PC-3 (cell line): Measurements from ENCODE around the gene OPRM1. TPM values are rescaled to one million over a fixed set of nuclear protein-coding genes. Genes with fewer than 3 reads are reported as not detected.

ENCODE experiments used
- ATAC-seq: fragments of 200-7000 bp; cut with Tn5 transposase; 2 replicates; pipeline ENCODE4 v1.9.1; 2020; ENCODE audit warnings: mild to moderate bottlenecking, moderate library complexity
- BruUV-seq: library from RNA; stranded (reverse); fragments of 400-500 nt; replicated peaks from 2 replicates; lab custom pipeline; 2021; lab: Mats Ljungman, UMichigan
- CTCF ChIA-PET: fragments of 300-600 bp; sonication (Branson Sonifier 250); formaldehyde crosslinking; loops from one replicate; lab custom pipeline; 2022; ENCODE audit warnings: antibody characterized with exemption; lab: Charles Lee
- POLR2A ChIA-PET: fragments of 300-600 bp; sonication (Branson Sonifier 250); formaldehyde crosslinking; loops from one replicate; lab custom pipeline; 2022; ENCODE audit warnings: antibody characterized with exemption; ENCODE audit not compliant: unreplicated experiment; lab: Charles Lee
- DNase-seq: peaks from one replicate; pipeline ENCODE4 v3.0.0-alpha.2; 2015
- H2AFZ ChIP-seq: fragments of 300-600 bp; sonication (generic); 2 replicates; pipeline ENCODE4 v1.6.0; 2016; ENCODE audit warnings: antibody characterized with exemption, low read length
- H3F3A ChIP-seq: fragments of 300-600 bp; sonication (generic); one replicate; pipeline ENCODE4 v1.6.0; 2017; ENCODE audit warnings: antibody characterized with exemption, low read length, control low read depth, mild to moderate bottlenecking; ENCODE audit not compliant: unreplicated experiment
- H3K27ac ChIP-seq: fragments of 300-600 bp; sonication (generic); 2 replicates; pipeline ENCODE4 v1.5.1; 2016; ENCODE audit warnings: mild to moderate bottlenecking, low read length
- H3K27me3 ChIP-seq: fragments of 300-600 bp; sonication (generic); 2 replicates; pipeline ENCODE4 v1.6.1; 2016; ENCODE audit warnings: low read length, mixed read lengths
- H3K36me3 ChIP-seq: fragments of 300-600 bp; sonication (generic); 2 replicates; pipeline ENCODE4 v1.6.1; 2016; ENCODE audit warnings: low read depth, mixed run types, low read length, mixed read lengths
- H3K4me1 ChIP-seq: fragments of 300-600 bp; sonication (generic); 2 replicates; pipeline ENCODE4 v1.5.1; 2016; ENCODE audit warnings: low read length; ENCODE audit not compliant: insufficient read depth
- H3K4me2 ChIP-seq: fragments of 300-600 bp; sonication (generic); 2 replicates; pipeline ENCODE4 v1.6.0; 2016; ENCODE audit warnings: low read length
- H3K4me3 ChIP-seq: fragments of 300-600 bp; sonication (generic); 2 replicates; pipeline ENCODE4 v1.5.1; 2016; ENCODE audit warnings: mild to moderate bottlenecking, low read length, mixed read lengths
- H3K79me2 ChIP-seq: fragments of 300-600 bp; sonication (generic); 2 replicates; pipeline ENCODE4 v1.6.1; 2017; ENCODE audit warnings: low read length, mixed read lengths
- H3K9ac ChIP-seq: fragments of 300-600 bp; sonication (generic); 2 replicates; pipeline ENCODE4 v1.6.0; 2016; ENCODE audit warnings: mild to moderate bottlenecking, low read length
- H3K9me2 ChIP-seq: fragments of 300-600 bp; sonication (generic); replicated peaks from 2 replicates; pipeline ENCODE4 v1.6.1; 2016; ENCODE audit warnings: mixed run types, low read length, mixed read lengths
- H3K9me3 ChIP-seq: fragments of 300-600 bp; sonication (generic); 2 replicates; pipeline ENCODE4 v1.6.1; 2016; ENCODE audit warnings: low read length, mixed read lengths
- H4K20me1 ChIP-seq: fragments of 300-600 bp; sonication (generic); 2 replicates; pipeline ENCODE4 v1.6.1; 2016; ENCODE audit warnings: low read length, mixed read lengths
- CTCF ChIP-seq: fragments of 300-600 bp; sonication (generic); conservative IDR thresholded peaks from 2 replicates; pipeline ENCODE4 v1.5.1; 2017; ENCODE audit warnings: antibody characterized with exemption, low read depth, mild to moderate bottlenecking, low read length
- EZH2 ChIP-seq: fragments of 300-600 bp; sonication (generic); IDR thresholded peaks from one replicate; pipeline ENCODE4 v1.6.1; 2017; ENCODE audit warnings: antibody characterized with exemption, mild to moderate bottlenecking, low read length; ENCODE audit not compliant: unreplicated experiment
- EZH2phosphoT487 ChIP-seq: fragments of 300-600 bp; sonication (generic); IDR thresholded peaks from 2 replicates; pipeline ENCODE4 v1.6.1; 2018; ENCODE audit warnings: mild to moderate bottlenecking, antibody characterized with exemption, low read length, borderline replicate concordance
- intact Hi-C: fragments of 100-400 bp; cut with micrococcal nuclease; formaldehyde crosslinking; loops from 2 replicates; pipeline ENCODE4 v1.9.0; 2023
- total RNA-seq: library from RNA; depleted of rRNA; stranded (reverse); fragments of >200 nt; gene quantifications from 2 replicates; pipeline ENCODE4 v1.2.3, GENCODE V29; 2014

The OPRM1 gene
- total RNA-seq, 1 experiment from 2014 or later, result not detected

GRCh38 chr6:154017786-154018185 lies 21.3 kb upstream of the OPRM1 start:
- intact Hi-C loops, result no loop called here

DNA sequence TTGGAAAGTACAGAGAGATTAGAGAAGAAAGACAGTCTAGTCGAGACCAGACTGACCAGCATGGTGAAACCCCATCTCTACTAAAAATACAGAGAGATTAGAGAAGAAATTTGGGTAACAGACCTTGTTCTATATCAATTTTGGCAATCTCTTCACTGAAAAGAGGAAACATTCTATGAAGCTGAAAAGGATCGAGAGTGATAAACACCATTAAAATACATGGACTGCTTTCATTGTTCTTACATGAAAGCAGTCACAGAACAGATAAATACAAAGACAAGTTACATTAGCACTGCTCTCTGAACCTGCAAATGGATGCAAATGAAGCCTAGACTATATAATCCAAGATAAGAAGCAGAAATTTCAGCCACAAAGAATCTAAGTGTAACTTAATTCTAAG lies 8.4 kb upstream of the OPRM1 start:
- H3K27me3 ChIP-seq, result peaks cover 29% of the 10 kb centered on the region
- H3K79me2 ChIP-seq, result no peaks in the 10 kb centered on the region
- CTCF ChIA-PET, result no interaction called here
- H3K4me3 ChIP-seq, result no peak overlapping the region
- H3K36me3 ChIP-seq, result no peaks in the 10 kb centered on the region
- no peaks in the 10 kb centered on the region for H4K20me1 ChIP-seq
- no peaks in the 10 kb centered on the region for H3K9me2 ChIP-seq
- no TSS peak for BruUV-seq
- no peak overlapping the region for H3K4me2 ChIP-seq
- no peak for DNase-seq
- no peaks in the 10 kb centered on the region for H3F3A ChIP-seq
- POLR2A ChIA-PET, result no interaction called here
- TF ChIP-seq CTCF (no peak), EZH2phosphoT487 (no peak), EZH2 (no peak)
- H3K9ac ChIP-seq, result no peak overlapping the region
- H3K9me3 ChIP-seq, result no peaks in the 10 kb centered on the region
- intact Hi-C loops, result no loop called here
- no peak overlapping the region for H3K27ac ChIP-seq
- ATAC-seq, result no peak
- no peak overlapping the region for H2AFZ ChIP-seq
- no peaks in the 10 kb centered on the region for H3K4me1 ChIP-seq

More at GRCh38 chr6:154017786-154018185, 21.3 kb upstream of the OPRM1 start:
- Histone ChIP-seq H4K20me1 (no peaks in the 10 kb centered on the region), H2AFZ (no peak overlapping the region), H3F3A (no peaks in the 10 kb centered on the region), H3K79me2 (no peaks in the 10 kb centered on the region), H3K4me3 (no peak overlapping the region), H3K4me2 (no peak overlapping the region), H3K9ac (no peak overlapping the region), H3K9me2 (no peaks in the 10 kb centered on the region), H3K27ac (no peak overlapping the region), H3K9me3 (no peaks in the 10 kb centered on the region), H3K4me1 (no peaks in the 10 kb centered on the region), H3K27me3 (peaks cover 29% of the 10 kb centered on the region), H3K36me3 (no peaks in the 10 kb centered on the region)
- POLR2A ChIA-PET, result no interaction called here
- ATAC-seq (no peak), DNase-seq (no peak)
- TF ChIP-seq CTCF (no peak), EZH2phosphoT487 (no peak), EZH2 (no peak)
- BruUV-seq, result no TSS peak
- CTCF ChIA-PET, result no interaction called here

DNA sequence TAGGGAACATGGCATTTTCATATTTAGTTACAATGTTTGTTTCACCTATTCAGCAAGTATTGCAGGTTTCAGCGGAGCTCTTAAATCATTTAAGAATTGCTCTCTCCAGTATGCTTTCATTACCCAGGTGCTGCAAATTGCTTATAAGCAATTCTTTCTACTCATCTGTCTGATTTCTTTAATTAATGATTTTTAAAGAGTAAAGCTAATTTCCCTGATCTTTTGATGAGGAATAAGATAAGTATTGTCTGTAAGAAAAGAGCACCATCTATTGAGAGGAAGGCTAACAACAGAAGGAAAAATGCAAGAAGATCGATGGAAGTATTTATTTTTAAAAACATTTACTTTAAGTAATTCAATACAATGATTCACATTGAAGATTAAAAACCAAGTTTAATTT lies 2.0 kb downstream of the OPRM1 start:
- BruUV-seq, result no TSS peak
- Histone ChIP-seq H3K27ac (no peak overlapping the region), H3K4me2 (no peak overlapping the region), H3K4me1 (no peaks in the 10 kb centered on the region), H3K36me3 (no peaks in the 10 kb centered on the region), H3K9me2 (no peaks in the 10 kb centered on the region), H3K9me3 (no peaks in the 10 kb centered on the region), H4K20me1 (no peaks in the 10 kb centered on the region), H3K9ac (no peak overlapping the region), H2AFZ (no peak overlapping the region), H3K4me3 (no peak overlapping the region), H3K79me2 (no peaks in the 10 kb centered on the region), H3K27me3 (peaks cover 33% of the 10 kb centered on the region), H3F3A (no peaks in the 10 kb centered on the region)
- CTCF ChIA-PET, result no interaction called here
- intact Hi-C loops, result no loop called here
- ATAC-seq (no peak), DNase-seq (no peak)
- POLR2A ChIA-PET, result no interaction called here
- TF ChIP-seq CTCF, result no peak
- TF ChIP-seq EZH2phosphoT487, result no peak
- no peak for TF ChIP-seq EZH2
